H9 (cell line): ENCODE results near the gene PRKRA. TPM values are rescaled to one million over a fixed set of nuclear protein-coding genes. Genes with fewer than 3 reads are reported as not detected.

Source experiments
- DNase-seq: peaks from one replicate; pipeline ENCODE4 v3.0.0-alpha.2; 2017
- H2AFZ ChIP-seq: one replicate; pipeline ENCODE4 v1.6.1; 2013; ENCODE audit warnings: mild to moderate bottlenecking, low read length, control low read depth, moderate library complexity
- H2AK5ac ChIP-seq: 2 replicates; pipeline ENCODE4 v1.6.1; 2013; ENCODE audit warnings: low read length, control low read depth, mixed read lengths; ENCODE audit not compliant: insufficient read length
- H2BK120ac ChIP-seq: one replicate; pipeline ENCODE4 v1.6.1; 2013; ENCODE audit warnings: low read depth, mild to moderate bottlenecking, low read length, control low read depth, inconsistent platforms; ENCODE audit not compliant: poor library complexity, severe bottlenecking
- H2BK12ac ChIP-seq: 2 replicates; pipeline ENCODE4 v1.6.1; 2013; ENCODE audit warnings: low read length, control low read depth, mixed read lengths, low read depth; ENCODE audit not compliant: insufficient read length
- H2BK15ac ChIP-seq: 2 replicates; pipeline ENCODE4 v1.6.1; 2013; ENCODE audit warnings: low read depth, low read length, control low read depth
- H2BK20ac ChIP-seq: one replicate; pipeline ENCODE4 v1.6.1; 2013; ENCODE audit warnings: low read depth, mild to moderate bottlenecking, low read length, control low read depth, inconsistent platforms; ENCODE audit not compliant: poor library complexity, severe bottlenecking
- H2BK5ac ChIP-seq: 2 replicates; pipeline ENCODE4 v1.6.1; 2013; ENCODE audit warnings: low read length, control low read depth, mixed read lengths; ENCODE audit not compliant: insufficient read length
- H3K14ac ChIP-seq: 2 replicates; pipeline ENCODE4 v1.6.1; 2013; ENCODE audit warnings: low read length, control low read depth; ENCODE audit not compliant: insufficient read depth
- H3K18ac ChIP-seq: 2 replicates; pipeline ENCODE4 v1.6.1; 2013; ENCODE audit warnings: low read depth, mild to moderate bottlenecking, mixed read lengths, low read length, control low read depth; ENCODE audit not compliant: insufficient read length
- H3K23ac ChIP-seq: 2 replicates; pipeline ENCODE4 v1.6.1; 2013; ENCODE audit warnings: low read length, control low read depth, mixed read lengths, low read depth; ENCODE audit not compliant: insufficient read length
- H3K23me2 ChIP-seq: 2 replicates; pipeline ENCODE4 v1.6.1; 2013; ENCODE audit warnings: low read depth, mild to moderate bottlenecking, mixed read lengths, low read length, control low read depth; ENCODE audit not compliant: insufficient read length, poor library complexity, severe bottlenecking
- H3K27ac ChIP-seq: 2 replicates; pipeline ENCODE4 v1.5.1; 2013; ENCODE audit warnings: low read length, control low read depth, mixed read lengths, low read depth; ENCODE audit not compliant: insufficient read length
- H3K27me3 ChIP-seq: 2 replicates; pipeline ENCODE4 v1.6.1; 2013; ENCODE audit warnings: low read length, control low read depth, inconsistent platforms; ENCODE audit not compliant: insufficient read depth
- H3K4ac ChIP-seq: 2 replicates; pipeline ENCODE4 v1.6.1; 2013; ENCODE audit warnings: low read depth, mild to moderate bottlenecking, control low read depth, inconsistent platforms, low read length, moderate library complexity
- H3K4me1 ChIP-seq: 2 replicates; pipeline ENCODE4 v1.6.1; 2013; ENCODE audit warnings: low read length, control low read depth, inconsistent platforms; ENCODE audit not compliant: insufficient read depth
- H3K4me2 ChIP-seq: 2 replicates; pipeline ENCODE4 v1.6.1; 2013; ENCODE audit warnings: low read length, control low read depth, mixed read lengths; ENCODE audit not compliant: insufficient read length, insufficient read depth
- H3K56ac ChIP-seq: 2 replicates; pipeline ENCODE4 v1.6.1; 2013; ENCODE audit warnings: low read depth, mild to moderate bottlenecking, mixed read lengths, low read length, control low read depth; ENCODE audit not compliant: insufficient read length
- H3K79me1 ChIP-seq: 2 replicates; pipeline ENCODE4 v1.6.1; 2013; ENCODE audit warnings: low read depth, mild to moderate bottlenecking, moderate library complexity, low read length, control low read depth, inconsistent platforms; ENCODE audit not compliant: insufficient read depth, poor library complexity, severe bottlenecking
- H3K79me2 ChIP-seq: 2 replicates; pipeline ENCODE4 v1.6.1; 2013; ENCODE audit warnings: low read length, control low read depth, inconsistent platforms; ENCODE audit not compliant: insufficient read depth
- H3K9ac ChIP-seq: 2 replicates; pipeline ENCODE4 v1.6.1; 2013; ENCODE audit warnings: low read length, control low read depth, mixed read lengths; ENCODE audit not compliant: insufficient read length; ENCODE audit errors: extremely low read depth
- H3K9me3 ChIP-seq: one replicate; pipeline ENCODE4 v1.6.1; 2013; ENCODE audit warnings: low read depth, low read length, inconsistent platforms; ENCODE audit not compliant: control insufficient read depth
- H3T11ph ChIP-seq: one replicate; pipeline ENCODE4 v1.6.1; 2013; ENCODE audit warnings: mild to moderate bottlenecking, low read length, control low read depth, inconsistent platforms
- H4K20me1 ChIP-seq: one replicate; pipeline ENCODE4 v1.6.1; 2013; ENCODE audit not compliant: control insufficient read depth, insufficient read length, insufficient read depth
- H4K5ac ChIP-seq: 2 replicates; pipeline ENCODE4 v1.6.1; 2013; ENCODE audit warnings: low read depth, mild to moderate bottlenecking, mixed read lengths, low read length, control low read depth; ENCODE audit not compliant: insufficient read length
- H4K8ac ChIP-seq: replicated peaks from 2 replicates; pipeline ENCODE4 v1.6.1; 2013; ENCODE audit warnings: low read length, control low read depth, mixed read lengths, low read depth; ENCODE audit not compliant: insufficient read length
- H4K91ac ChIP-seq: 2 replicates; pipeline ENCODE4 v1.6.1; 2013; ENCODE audit warnings: low read depth, mild to moderate bottlenecking, moderate library complexity, mixed read lengths, low read length, control low read depth; ENCODE audit not compliant: insufficient read length
- H3K27ac Mint-ChIP-seq, 3 experiments: 2 replicates in 2 of 3; 3 replicates in 1 of 3; pipeline ENCODE4 v1.8.0; 2020 to 2021; ENCODE audit warnings: mixed read lengths in 3 of 3, mild to moderate bottlenecking in 1 of 3, moderate library complexity in 1 of 3
- H3K27me3 Mint-ChIP-seq: 2 replicates; pipeline ENCODE4 v1.8.0; 2021; ENCODE audit warnings: low read depth, mild to moderate bottlenecking, moderate library complexity, mixed read lengths
- H3K36me3 Mint-ChIP-seq, 3 experiments: 2 replicates in 2 of 3; 3 replicates in 1 of 3; pipeline ENCODE4 v1.8.0; 2020 to 2021; ENCODE audit warnings: low read depth in 3 of 3, mixed read lengths in 3 of 3; ENCODE audit not compliant: insufficient read depth in 1 of 3
- H3K4me1 Mint-ChIP-seq, 2 experiments: 2 replicates each; pipeline ENCODE4 v1.8.0; 2020; ENCODE audit warnings: mixed read lengths in 2 of 2
- H3K4me3 Mint-ChIP-seq, 2 experiments: 2 replicates in 1 of 2; 3 replicates in 1 of 2; pipeline ENCODE4 v1.8.0; 2020 to 2021; ENCODE audit warnings: mild to moderate bottlenecking in 2 of 2, mixed read lengths in 2 of 2, moderate library complexity in 1 of 2
- H3K9me3 Mint-ChIP-seq, 2 experiments: 2 replicates in 1 of 2; 3 replicates in 1 of 2; pipeline ENCODE4 v1.8.0; 2020; ENCODE audit warnings: mild to moderate bottlenecking in 2 of 2, mixed read lengths in 2 of 2, moderate library complexity in 1 of 2
- total RNA-seq: library from RNA; stranded (reverse); gene quantifications from 2 replicates; pipeline ENCODE4 v1.2.1, GENCODE V29; 2021
- TF ChIP-seq, protein P1 (sequence below): fragments of 200-600 bp; sonication (generic); conservative IDR thresholded peaks from 3 replicates; pipeline ENCODE4 v1.8.0; 2021; ENCODE audit warnings: antibody characterized with exemption, mild to moderate bottlenecking

PRKRA gene
- total RNA-seq, 1 experiment from 2014 or later: 61.5 TPM

DNA sequence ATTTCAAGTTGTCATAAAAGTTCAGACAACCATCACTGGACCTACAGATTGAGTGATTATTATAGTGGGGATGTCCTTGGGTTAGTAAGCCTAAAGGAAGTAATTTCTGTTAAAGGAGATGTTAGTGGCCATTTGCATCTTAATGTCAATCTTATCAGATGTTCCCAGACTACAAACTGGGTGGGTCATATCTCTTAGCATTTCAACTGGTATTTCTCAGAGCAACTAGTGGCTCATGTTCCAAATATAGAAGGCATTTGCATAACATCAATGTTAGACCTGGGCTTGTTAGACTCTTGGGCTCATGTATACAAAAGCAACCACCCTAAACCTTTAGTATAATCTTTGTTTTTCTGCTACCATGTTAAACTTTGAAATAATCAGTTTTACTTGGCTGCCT lies 47.2 kb upstream of the PRKRA start:
- no peak overlapping the region for H3T11ph ChIP-seq
- no peak overlapping the region for H3K4ac ChIP-seq
- no peak overlapping the region for H2BK15ac ChIP-seq
- no peaks in the 10 kb centered on the region for H3K9me3 Mint-ChIP-seq
- H3K27ac Mint-ChIP-seq: no peak overlapping the region
- no peak overlapping the region for H3K23ac ChIP-seq
- no peaks in the 10 kb centered on the region for H3K23me2 ChIP-seq
- no peak overlapping the region for H3K9ac ChIP-seq
- H3K79me2 ChIP-seq: no peaks in the 10 kb centered on the region
- no peak overlapping the region for H3K56ac ChIP-seq
- H2AFZ ChIP-seq: no peak overlapping the region
- H3K18ac ChIP-seq: no peak overlapping the region
- H3K9me3 ChIP-seq: no peaks in the 10 kb centered on the region
- H3K27ac ChIP-seq: no peak overlapping the region
- no peak overlapping the region for H2BK5ac ChIP-seq
- H2BK12ac ChIP-seq: no peak overlapping the region
- H4K91ac ChIP-seq: no peak overlapping the region
- H3K27me3 Mint-ChIP-seq: no peaks in the 10 kb centered on the region
- H3K4me3 Mint-ChIP-seq: no peak overlapping the region
- DNase-seq: no peak
- H3K79me1 ChIP-seq: no peaks in the 10 kb centered on the region
- H3K27me3 ChIP-seq: no peaks in the 10 kb centered on the region
- no peak overlapping the region for H2AK5ac ChIP-seq
- no peak overlapping the region for H2BK20ac ChIP-seq
- no peak overlapping the region for H3K4me2 ChIP-seq
- H2BK120ac ChIP-seq: no peak overlapping the region
- H4K20me1 ChIP-seq: no peaks in the 10 kb centered on the region
- H4K5ac ChIP-seq: no peak overlapping the region
- peaks cover 17 to 59% (median 32%) of the 10 kb centered on the region in 3 experiments; a peak in 6 of 7 replicates for H3K36me3 Mint-ChIP-seq
- H4K8ac ChIP-seq: no peak overlapping the region
- H3K4me1 ChIP-seq: no peaks in the 10 kb centered on the region
- H3K14ac ChIP-seq: no peak overlapping the region
- TF ChIP-seq, protein P1, sequence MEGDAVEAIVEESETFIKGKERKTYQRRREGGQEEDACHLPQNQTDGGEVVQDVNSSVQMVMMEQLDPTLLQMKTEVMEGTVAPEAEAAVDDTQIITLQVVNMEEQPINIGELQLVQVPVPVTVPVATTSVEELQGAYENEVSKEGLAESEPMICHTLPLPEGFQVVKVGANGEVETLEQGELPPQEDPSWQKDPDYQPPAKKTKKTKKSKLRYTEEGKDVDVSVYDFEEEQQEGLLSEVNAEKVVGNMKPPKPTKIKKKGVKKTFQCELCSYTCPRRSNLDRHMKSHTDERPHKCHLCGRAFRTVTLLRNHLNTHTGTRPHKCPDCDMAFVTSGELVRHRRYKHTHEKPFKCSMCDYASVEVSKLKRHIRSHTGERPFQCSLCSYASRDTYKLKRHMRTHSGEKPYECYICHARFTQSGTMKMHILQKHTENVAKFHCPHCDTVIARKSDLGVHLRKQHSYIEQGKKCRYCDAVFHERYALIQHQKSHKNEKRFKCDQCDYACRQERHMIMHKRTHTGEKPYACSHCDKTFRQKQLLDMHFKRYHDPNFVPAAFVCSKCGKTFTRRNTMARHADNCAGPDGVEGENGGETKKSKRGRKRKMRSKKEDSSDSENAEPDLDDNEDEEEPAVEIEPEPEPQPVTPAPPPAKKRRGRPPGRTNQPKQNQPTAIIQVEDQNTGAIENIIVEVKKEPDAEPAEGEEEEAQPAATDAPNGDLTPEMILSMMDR: no peak
- H3K4me1 Mint-ChIP-seq: no peaks in the 10 kb centered on the region
